ENCODE results near the gene WDR37.
A peak's percentile ranks its signal among the peaks of the same experiment; 100 is the strongest.
"Not testable (repeated sequence)": the region's sequence is repeated elsewhere in the genome, so short reads cannot be mapped to it uniquely, and the experiment has no call there.

WDR37 gene

DNA sequence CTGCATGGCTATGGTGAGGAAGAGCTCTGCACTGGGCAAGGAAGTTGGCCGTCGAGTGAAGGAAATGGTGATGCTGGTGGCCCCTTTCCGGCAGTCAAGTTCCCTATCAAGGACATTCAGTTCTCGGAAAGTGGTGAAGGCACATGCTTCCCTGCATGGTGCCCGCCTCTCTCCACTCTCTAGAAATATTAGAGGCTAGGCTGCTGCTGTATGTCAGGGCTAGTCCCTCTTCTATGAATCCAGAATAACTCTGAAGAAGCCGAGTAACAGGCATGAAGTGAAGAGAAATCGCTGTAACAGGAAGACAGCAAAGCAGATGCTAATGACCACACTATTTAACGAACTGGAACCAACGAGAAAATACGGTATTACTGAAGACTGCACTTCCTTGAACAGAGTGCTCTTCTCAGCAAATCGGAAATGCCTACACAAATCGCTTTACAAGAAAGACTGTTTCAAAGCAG lies 12.6 kb upstream of the WDR37 start:
- DNase-seq = no peak

DNA sequence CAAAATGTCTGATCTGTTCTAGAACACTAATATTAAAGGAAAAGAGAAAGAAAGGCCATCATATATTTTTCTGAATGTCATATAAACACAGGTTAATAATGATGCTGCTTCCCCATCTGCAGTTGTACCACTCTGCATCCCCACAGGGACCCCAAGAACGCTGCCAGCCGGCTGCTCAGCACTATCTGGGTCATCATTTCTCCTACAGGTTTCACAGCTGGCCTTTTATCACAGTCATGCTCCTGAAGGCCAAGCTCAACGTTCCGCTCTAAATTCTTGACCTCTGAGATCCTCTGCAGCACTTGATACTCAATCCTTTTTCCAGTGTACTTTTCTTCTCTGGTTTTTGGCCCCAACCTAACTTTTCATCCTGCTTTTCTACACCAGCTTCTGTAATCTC lies 12.0 kb upstream of the WDR37 start:
- no peak for DNase-seq

DNA sequence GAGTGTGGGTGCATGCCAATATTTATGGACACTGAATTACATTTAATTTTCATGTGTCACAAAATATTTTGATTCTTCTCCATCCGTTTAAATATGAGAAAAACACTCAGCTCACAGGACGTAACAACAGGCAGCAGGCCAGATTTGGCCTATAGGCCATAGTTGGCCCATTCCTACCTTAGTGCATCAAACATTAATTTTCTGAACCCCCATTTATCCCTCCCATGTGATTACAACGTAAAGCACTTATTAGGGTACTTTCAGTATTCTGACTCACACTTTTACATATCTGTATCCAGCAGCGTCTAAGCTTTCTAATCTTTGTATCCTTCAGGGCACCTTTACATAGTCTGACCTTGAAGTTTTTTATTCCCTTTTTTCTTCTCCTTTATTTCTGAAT lies 11.2 kb upstream of the WDR37 start:
- no peak for DNase-seq

- DNase-seq = no peak
Observed at GRCh38 chr10:1045415-1045814, 10.8 kb upstream of the WDR37 start.

- DNase-seq = no peak
Observed at GRCh38 chr10:1047937-1048336, 8.2 kb upstream of the WDR37 start.

- peak; percentile 51 for DNase-seq
Observed at GRCh38 chr10:1048349-1048731, 7.8 kb upstream of the WDR37 start.

- peak; percentile 98 for DNase-seq
Observed at GRCh38 chr10:1048732-1049424, 7.3 kb upstream of the WDR37 start, which contains the start of gene IDI1. Gene IDI1, minus strand, starts transcription at chr10:1049119. Its CDS starts 116 bp downstream, at chr10:1049003.

DNA sequence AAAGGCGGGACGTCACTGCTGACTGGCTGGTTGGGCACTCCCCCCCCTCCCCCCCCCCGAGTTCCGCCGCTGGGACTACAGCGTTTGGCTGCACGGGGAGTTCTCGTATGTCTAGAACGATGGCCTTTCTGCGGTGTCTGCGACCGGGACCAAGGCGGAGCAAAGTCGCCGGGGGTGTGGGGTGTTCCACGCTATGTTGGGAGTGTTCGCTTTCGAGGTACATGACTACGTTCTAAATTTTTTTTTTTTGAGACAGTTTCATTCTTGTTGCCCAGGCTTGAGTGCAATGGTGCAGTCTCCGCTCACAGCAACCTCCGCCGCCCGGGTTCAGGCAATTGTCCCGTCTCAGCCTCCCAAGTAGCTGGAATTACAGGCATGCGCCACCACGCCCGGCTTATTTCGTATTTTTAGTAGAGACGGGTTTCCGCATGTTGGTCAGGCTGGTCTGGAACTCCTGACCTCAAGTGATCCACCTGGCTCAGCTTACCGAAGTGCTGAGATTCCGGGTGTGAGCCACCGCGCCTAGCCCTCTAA lies 6.7 kb upstream of the WDR37 start:
- no peak for DNase-seq

DNA sequence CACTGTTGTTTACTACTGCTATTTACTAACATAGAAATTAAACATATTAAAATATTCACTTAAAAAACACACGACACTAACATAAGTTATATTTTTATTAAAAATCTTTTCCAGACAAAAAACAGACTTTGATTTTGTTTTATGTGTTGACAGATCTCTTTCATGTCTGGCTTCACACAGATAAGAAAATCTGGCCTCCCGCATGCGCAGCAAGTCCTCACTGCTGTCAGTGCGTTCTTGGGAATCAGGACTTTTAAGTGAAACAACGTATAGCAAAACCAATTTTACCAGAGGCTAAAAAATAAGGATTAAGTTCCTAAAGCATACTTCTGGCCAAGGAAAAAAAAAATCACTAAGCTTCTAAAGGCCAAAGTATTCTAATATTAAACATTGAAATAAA lies 6.0 kb upstream of the WDR37 start:
- no peak for DNase-seq

GRCh38 chr10:1050554-1050953 lies 5.6 kb upstream of the WDR37 start:
- DNase-seq = no peak

DNA sequence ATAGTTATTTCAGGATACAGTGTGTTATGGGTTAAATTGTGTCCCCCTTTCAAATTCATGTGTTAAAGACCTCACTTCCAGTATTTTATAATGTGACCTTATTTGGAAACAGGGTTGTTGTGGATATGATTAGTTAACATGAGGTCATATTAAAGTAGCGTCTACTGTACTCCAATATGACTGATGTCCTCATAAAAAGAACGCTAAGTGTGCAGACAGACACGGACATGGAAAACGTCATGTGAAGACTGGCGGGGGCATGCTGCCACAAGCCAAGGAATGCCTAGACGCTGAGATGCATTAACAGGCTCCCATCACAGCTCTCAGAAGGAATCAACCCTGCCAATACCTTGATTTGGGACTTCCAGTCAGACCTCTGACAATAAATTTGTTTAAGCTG lies 1.5 kb upstream of the WDR37 start:
- no peak for DNase-seq

- no peak for DNase-seq
Observed at GRCh38 chr10:1057106-1057657, 997 bp downstream of the WDR37 start.

GRCh38 chr10:1058017-1058416 lies 1.8 kb downstream of the WDR37 start:
- no peak for DNase-seq

DNA sequence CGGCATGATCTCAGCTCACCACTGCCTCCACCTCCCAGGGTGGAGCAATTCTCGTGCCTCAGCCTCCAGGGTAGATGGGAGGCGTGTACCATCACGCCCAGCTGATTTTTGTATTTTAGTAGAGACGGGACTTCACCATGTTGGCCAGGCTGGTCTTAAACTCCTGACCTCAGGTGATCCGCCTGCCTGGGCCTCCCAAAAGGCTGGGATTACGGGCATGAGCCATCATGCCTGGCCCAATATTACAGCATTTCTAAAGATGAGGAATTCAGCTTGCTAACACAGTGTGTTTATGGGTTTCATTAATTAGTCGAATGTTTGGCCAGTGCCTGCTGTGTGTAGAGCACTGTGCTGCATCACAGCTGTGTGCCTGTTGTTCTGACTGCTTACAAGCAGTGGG lies 3.7 kb downstream of the WDR37 start:
- no peak for DNase-seq

- DNase-seq = no peak
Observed at GRCh38 chr10:1061930-1062774, 6.0 kb downstream of the WDR37 start.

- DNase-seq = no peak
Observed at GRCh38 chr10:1063232-1063865, 7.2 kb downstream of the WDR37 start.

GRCh38 chr10:1064964-1065247 lies 8.7 kb downstream of the WDR37 start:
- DNase-seq = no peak

GRCh38 chr10:1066734-1067133 lies 10.5 kb downstream of the WDR37 start:
- not testable (repeated sequence) for DNase-seq

GRCh38 chr10:1068380-1069361 lies 12.5 kb downstream of the WDR37 start:
- DNase-seq = no peak

GRCh38 chr10:1070919-1071318 lies 14.7 kb downstream of the WDR37 start:
- no peak for DNase-seq

- DNase-seq = no peak
Observed at GRCh38 chr10:1074052-1074747, 18.0 kb downstream of the WDR37 start.

Data from NCI-H1436 (cell line).